HG03097 (cell line): Measurements from ENCODE around the gene BIK.
A peak's percentile ranks its signal among the peaks of the same experiment; 100 is the strongest.

Experiments
- ATAC-seq: cut with Tn5 transposase; IDR thresholded peaks from one replicate; pipeline ENCODE4 v1.9.1; 2021; ENCODE audit not compliant: unreplicated experiment, low FRiP score

Gene BIK, protein sequence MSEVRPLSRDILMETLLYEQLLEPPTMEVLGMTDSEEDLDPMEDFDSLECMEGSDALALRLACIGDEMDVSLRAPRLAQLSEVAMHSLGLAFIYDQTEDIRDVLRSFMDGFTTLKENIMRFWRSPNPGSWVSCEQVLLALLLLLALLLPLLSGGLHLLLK

GRCh38 chr22:43110444-43110926, at the start of gene BIK:
TSS of gene BIK (plus strand) at chr22:43110750. CDS start at chr22:43124023, 13,273 bp downstream.
- ATAC-seq = no peak

DNA sequence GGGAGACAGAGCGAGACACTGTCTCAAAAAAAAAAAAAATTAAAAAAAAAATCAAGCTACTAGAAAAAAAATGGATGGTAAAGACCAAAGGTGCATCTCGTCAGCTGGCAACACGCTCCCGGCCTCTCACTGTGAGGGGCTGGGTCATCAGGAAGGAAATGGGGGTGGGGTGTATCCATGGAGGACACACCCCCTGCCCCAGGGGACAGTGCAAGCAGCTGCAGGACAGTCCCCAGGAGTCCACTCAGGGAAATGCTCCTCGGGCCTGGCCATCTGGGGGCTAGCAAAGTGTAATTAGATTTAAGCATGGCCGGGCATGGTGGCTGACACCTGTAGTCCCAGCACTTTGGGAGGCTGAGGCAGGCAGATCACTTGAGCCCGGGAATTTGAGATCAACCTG, 44.4 kb upstream of the BIK start:
- no peak for ATAC-seq

GRCh38 chr22:43066844-43067385, 43.6 kb upstream of the BIK start:
- no peak for ATAC-seq

- no peak for ATAC-seq
Measured at GRCh38 chr22:43077121-43077877, 33.3 kb upstream of the BIK start.

DNA sequence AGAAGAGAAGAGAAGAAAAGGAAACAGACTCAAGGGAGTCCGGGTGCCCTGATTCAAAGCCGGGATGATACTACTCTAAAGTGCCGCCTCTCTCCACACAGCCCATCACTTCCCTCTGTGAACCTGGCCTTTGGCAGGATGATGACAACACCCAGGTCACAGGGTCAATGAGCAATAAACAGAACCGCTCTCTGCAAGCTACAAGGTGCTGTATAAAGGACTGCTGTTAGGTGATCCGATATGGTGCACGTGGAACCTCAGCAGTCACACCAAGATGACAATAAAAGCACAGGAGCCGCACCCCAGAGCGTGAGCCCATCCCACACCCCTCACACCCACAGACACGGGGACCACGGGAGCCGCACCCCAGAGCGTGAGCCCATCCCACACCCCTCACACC, 32.0 kb upstream of the BIK start:
- no peak for ATAC-seq

DNA sequence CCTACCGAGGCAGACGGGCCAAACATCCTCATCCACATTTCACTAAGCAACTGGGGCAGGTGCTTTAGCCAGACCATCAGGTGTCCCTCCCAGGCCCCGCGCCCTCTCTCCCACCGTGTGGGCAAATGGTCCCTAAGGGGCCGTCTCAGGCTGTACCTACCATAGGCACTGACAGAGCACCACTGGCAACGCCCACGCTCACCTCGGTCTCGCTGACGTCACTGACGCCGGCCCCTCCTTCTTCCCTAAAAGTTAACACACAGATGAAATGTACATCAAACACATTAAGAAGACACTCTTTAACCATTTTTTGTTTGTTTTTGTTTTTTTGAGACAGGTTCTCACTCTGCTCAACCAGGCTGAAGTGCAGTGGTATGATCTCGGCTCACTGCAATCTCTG, 30.8 kb upstream of the BIK start:
- no peak for ATAC-seq

DNA sequence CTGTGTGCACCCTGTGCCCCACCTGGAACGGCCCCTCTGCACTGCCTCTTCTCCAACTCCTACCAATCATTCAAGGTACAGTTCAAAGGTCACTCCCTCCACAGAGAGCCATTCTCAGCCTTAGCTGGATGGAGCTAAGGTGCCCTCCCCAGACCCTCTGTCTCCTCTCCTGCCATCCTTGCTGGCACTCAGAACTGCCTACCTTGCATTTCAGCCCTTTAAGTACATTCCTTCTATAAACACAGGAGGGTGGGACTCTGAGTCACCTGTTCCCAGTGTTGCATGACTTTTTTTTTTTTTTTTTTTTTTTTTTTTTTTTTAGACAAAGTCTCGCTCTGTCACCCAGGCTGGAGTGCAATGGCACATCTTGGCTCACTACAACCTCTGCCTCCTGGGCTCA, 29.9 kb upstream of the BIK start:
- ATAC-seq = no peak

DNA sequence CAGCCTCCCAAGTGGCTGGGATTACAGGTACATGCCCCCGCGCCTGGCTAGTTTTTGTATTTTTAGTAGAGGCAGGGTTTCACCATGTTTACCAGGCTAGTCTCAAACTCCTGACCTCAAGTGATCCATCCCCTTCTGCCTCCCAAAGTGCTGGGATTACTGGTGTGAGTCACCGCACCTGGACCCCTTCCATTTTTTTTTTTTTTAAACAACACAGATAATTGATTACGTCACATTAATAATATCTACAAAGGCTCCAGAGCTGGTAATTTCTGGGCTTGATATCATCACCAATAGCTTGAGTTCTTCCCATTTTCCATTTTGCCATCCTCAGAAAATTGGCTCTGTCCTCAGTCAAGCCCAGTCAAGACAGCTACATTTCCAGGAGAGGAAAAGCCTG, 28.6 kb upstream of the BIK start:
- ATAC-seq = no peak

GRCh38 chr22:43085658-43086606, 24.6 kb upstream of the BIK start:
- no peak for ATAC-seq

DNA sequence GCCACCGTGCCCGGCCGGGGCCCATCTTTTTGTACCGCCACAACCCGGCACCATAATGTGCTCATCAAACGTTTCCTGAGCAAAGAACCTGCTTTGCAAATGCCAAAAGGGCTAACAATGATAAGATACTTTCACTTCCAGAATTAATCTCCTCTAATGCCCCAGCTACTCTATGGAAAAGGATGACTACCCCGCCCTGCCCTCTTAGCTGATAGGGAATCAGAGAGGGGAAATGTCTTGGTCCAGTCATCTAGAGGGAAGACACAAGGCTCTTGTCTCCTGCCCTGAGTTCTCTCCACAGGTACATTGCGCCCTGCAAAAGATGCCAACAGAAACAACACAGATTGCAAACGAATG, 21.9 kb upstream of the BIK start:
- no peak for ATAC-seq

DNA sequence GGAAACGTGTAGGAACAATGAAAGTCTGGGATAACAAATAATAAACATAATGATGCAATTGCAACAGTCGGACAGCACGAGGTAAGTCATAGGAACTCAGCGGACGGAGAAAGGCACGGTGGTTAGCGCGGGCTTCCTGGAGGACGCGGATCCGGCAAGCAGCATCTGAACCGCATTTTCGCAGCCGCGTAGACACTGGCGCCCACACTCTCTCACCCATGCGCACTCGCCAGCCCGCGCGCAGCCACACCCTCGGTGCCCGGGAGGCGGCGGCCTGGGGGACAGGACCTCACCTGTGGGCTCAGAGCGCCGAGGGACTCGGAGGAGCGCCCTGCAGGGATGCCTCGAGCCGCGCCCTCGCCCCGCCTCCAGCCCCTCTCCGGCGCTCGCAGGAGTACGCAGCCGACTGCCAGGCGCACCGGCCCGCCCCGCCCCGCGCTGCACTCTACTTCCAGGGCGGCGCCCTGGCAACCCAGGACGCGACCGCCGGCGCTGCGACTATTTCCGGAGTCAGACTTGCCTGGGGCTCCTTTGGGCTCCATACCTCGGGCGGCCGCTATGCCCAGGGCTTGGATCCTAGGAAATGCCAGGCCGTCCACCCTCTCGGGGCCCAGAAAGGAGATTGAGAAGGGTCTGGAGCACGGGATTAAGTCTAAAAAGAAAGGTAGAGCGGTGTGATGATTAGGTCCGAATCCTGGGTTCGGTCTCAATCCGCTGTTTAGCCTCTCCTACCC, 21.4 kb upstream of the BIK start, which contains the start of gene TTLL1:
Gene TTLL1, minus strand, starts transcription at position 408 of the 734 bp plus-strand sequence. CDS start 13,805 bp downstream, outside the sequence.
- ATAC-seq = peak; percentile 71

- no peak for ATAC-seq
Measured at GRCh38 chr22:43090130-43090789, 20.3 kb upstream of the BIK start.

DNA sequence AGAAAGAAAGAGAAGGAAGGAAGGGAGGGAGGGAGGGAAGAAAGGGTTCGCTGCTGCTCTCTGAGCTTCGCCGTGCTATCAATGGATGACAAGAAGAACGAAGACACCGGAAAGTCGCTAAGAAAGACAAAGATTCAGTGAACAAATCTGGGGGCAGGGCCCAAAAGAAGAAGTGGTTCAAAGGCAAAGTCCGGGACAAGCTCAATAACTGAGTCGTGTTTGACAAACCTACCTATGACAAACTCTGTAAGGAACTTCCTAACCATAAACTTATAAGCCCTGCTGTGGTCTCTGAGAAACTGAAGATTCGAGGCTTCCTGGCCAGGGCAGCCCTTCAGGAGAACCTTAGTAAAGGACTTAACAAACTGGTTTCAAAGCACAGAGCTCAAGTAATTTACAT, 18.5 kb upstream of the BIK start:
- no peak for ATAC-seq

DNA sequence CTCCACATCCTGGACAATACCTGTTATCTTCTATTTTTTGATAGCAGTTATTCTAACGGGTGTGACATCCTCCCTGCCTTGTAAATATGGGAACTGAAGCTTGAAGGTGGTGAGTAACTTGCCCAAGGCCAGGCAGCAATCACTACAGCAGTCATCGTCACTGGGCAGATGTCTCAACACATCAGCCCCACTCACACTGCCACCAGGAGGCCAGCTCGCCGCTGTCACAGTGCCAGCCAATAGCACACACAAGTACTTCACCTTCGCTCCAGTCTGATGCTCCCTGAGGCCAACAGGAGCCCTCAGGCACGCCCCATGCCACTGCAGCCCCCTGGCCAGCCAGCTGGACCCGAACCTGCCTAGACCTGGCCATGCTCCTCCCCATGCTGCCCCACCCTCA, 16.5 kb upstream of the BIK start:
- ATAC-seq = no peak

GRCh38 chr22:43094551-43094950, 16.0 kb upstream of the BIK start:
- no peak for ATAC-seq

- ATAC-seq = no peak
Measured at GRCh38 chr22:43096420-43096819, 14.1 kb upstream of the BIK start.

DNA sequence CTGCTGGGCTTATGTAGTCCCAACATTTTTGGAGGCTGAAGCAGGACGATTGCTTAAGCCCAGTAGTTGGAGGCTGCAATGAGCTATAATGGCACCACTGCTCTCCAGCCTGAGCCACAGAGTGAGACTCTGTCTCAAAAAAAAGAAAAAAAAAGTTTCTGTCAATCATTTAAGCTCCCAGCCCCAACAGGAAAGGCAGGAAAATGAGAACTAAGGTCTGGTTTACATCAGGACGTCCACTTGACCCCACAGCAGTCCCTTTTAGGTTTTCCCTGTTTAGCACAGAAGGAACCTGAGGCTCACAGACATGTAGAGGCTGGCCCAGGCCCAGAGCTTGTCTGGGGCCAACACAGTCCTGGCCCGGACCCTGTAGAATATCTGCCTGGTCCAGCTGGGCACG, 12.2 kb upstream of the BIK start:
- no peak for ATAC-seq

- ATAC-seq = no peak
Measured at GRCh38 chr22:43099095-43099494, 11.5 kb upstream of the BIK start.

DNA sequence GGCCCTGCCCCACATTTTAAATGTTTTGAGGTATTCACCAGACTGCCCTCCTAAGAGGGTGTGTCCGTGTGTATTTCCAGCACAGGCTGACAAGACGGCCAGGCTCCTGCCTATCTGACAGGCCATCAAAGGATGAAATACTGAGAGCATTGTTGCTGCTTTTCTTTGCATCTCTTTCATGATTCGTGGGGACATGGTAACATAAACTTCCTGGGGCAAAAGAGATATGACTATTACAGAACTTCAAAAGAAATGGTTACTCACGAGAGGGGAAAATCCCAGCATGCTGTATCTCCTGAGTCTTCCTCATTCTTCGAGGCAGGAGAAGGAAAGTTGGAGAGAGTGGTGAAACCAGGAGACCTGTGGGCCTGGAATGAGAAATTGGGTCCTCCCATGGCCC, 10.3 kb upstream of the BIK start:
- no peak for ATAC-seq

DNA sequence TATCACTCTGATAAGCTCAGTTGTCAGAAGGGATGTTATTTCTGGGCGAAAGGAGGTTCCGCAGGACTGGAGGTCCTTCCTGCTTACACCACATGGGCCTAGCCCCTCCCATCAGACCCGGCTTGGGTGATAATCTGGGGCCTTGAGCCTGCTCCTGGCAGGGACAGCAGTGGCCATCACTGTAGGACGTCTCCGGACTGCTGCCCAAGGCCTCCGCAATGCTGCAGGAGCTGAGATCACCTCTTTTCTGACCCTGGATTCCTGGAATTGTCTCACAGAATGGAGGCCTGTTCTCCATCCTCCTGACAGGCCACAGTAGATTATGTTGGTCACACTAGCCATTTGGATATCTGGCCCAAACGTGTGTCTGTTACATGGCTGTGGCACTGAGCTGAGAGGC, 9.2 kb upstream of the BIK start:
- ATAC-seq = no peak
